22Rv1 (cell line): ENCODE data around the gene CSMD2.

Source experiments
- H3K27ac ChIP-seq: fragments of 450-650 bp; 2 replicates; pipeline ENCODE4 v1.5.1; 2017
- CTCF ChIP-seq: fragments of 450-650 bp; IDR thresholded peaks from 2 replicates; pipeline ENCODE4 v1.5.1; 2017; ENCODE audit warnings: mild to moderate bottlenecking
- ZFX ChIP-seq: fragments of 450-650 bp; IDR thresholded peaks from 2 replicates; pipeline ENCODE4 v1.6.1; 2017; ENCODE audit warnings: antibody characterized with exemption, borderline replicate concordance

The CSMD2 gene

GRCh38 chr1:33716976-33717688 lies 447.9 kb downstream of the CSMD2 start:
- no peak overlapping the region for H3K27ac ChIP-seq
- no peak for TF ChIP-seq ZFX
- no peak for TF ChIP-seq CTCF

GRCh38 chr1:33715195-33715811 lies 449.7 kb downstream of the CSMD2 start:
- TF ChIP-seq ZFX (no peak), CTCF (no peak)
- H3K27ac ChIP-seq, result no peak overlapping the region

DNA sequence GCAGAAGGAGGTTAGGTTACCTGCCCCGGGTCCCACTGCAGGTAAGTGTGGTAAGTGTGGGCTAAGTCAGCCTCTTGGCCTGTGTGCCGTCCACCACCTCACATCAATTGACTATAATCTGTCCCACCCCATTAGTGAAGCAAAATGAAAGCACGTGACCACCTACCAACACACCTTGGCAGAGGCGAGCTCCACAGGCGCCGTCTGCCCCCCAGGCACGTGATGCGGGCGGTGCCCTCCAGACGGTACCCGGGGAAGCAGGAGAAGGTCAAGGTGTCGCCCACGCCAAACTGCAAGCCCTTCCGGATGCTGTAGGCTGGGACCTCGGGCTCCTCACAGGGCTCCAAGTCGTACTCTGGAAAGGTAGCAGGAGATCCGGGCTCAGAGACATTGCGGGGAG lies 450.6 kb downstream of the CSMD2 start:
- no peak overlapping the region for H3K27ac ChIP-seq
- no peak for TF ChIP-seq ZFX
- no peak for TF ChIP-seq CTCF

DNA sequence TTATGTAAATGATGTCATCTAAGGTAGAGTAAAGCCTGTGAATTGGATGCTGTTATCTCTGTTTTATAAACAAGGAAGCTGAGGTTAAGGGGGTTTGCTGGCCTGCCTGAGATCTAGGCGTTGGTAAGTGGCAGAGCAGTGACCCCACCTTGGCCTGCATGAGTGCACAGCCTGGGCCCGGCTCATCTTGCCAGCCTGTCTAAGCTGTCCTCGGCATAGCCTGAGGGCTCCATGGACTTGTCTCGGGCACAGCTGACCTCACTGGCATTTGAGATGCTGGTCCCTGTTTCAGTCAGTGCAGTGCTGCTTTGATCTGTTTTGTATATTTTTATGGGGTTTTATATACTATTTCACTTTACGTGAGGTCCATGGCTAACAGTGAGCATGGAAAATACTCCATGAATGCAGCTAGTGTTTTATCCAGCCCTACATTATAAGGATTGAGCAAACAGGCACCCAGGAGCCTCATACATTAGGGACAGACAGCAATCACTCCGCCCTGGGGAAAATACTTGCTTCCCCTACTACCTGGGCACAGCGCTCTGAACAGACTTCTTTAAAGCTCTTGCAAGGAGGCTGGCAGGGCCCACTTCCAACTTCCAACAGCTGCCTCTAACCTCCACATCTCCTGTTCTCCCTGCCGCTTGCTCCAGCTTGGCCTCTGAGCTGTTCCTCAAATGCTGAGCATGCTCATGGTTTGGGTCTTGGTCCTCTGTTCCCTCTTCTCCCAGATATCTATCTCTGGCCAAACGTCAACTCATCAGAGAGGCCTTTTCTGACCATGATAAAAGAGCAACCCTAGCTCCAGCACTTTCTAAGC lies 451.8 kb downstream of the CSMD2 start:
- TF ChIP-seq ZFX (no peak), CTCF (no peak)

GRCh38 chr1:33712186-33712585 lies 452.8 kb downstream of the CSMD2 start:
- TF ChIP-seq ZFX (no peak), CTCF (no peak)
- H3K27ac ChIP-seq, result no peak overlapping the region

More for the DNA sequence above, 451.8 kb downstream of the CSMD2 start:
- no peak overlapping the region for H3K27ac ChIP-seq

GRCh38 chr1:33711511-33711910 lies 453.5 kb downstream of the CSMD2 start:
- no peak for TF ChIP-seq ZFX
- no peak overlapping the region for H3K27ac ChIP-seq

- TF ChIP-seq ZFX (no peak), CTCF (no peak)
Measured at GRCh38 chr1:33710967-33711366, 454.1 kb downstream of the CSMD2 start.

More at GRCh38 chr1:33710967-33711366, 454.1 kb downstream of the CSMD2 start:
- H3K27ac ChIP-seq, result no peak overlapping the region
